Endothelial cell of umbilical vein (primary cell): ENCODE data around the gene NEDD9. TPM values are rescaled to one million over a fixed set of nuclear protein-coding genes. Genes with fewer than 3 reads are reported as not detected.

Source experiments
- BruUV-seq: library from RNA; stranded (reverse); fragments of 400-500 nt; replicated peaks from 2 replicates; lab custom pipeline; 2021; lab: Mats Ljungman, UMichigan
- CTCF ChIA-PET: fragments of 300-600, 350-600 bp; sonication (Branson Sonifier 250); formaldehyde crosslinking; loops from one replicate; lab custom pipeline; 2021; ENCODE audit warnings: antibody characterized with exemption, inconsistent platforms; lab: Charles Lee
- POLR2A ChIA-PET: fragments of 300-600, 350-600 bp; sonication (Branson Sonifier 250); formaldehyde crosslinking; loops from one replicate; lab custom pipeline; 2021; ENCODE audit warnings: antibody characterized with exemption, inconsistent platforms; lab: Charles Lee
- DNase-seq: peaks from one replicate; pipeline ENCODE4 v3.0.0-alpha.2; 2011; ENCODE audit warnings: low read depth, low spot score
- FAIRE-seq: peaks from 2 replicates; lab custom pipeline; 2011; peaks lifted over from hg19 to GRCh38; lab: Jason Lieb, UNC
- H2AFZ ChIP-seq: 2 replicates; pipeline ENCODE4 v1.6.0; 2012; ENCODE audit warnings: low read depth, low read length, control low read depth, inconsistent platforms
- H3K27ac ChIP-seq: 2 replicates; pipeline ENCODE4 v1.5.1; 2011; ENCODE audit warnings: low read depth, mild to moderate bottlenecking, control low read depth, low read length, moderate library complexity; ENCODE audit not compliant: insufficient read depth
- H3K27me3 ChIP-seq, 2 experiments: 2 replicates each; pipeline versions ENCODE4 v1.6.0 to v1.6.1; 2011; ENCODE audit warnings: low read length in 2 of 2, mixed read lengths in 1 of 2; ENCODE audit not compliant: control insufficient read depth in 2 of 2, insufficient read depth in 2 of 2
- H3K36me3 ChIP-seq, 2 experiments: 2 replicates in 1 of 2; 3 replicates in 1 of 2; pipeline ENCODE4 v1.5.1; 2011; ENCODE audit warnings: low read length in 2 of 2, mild to moderate bottlenecking in 1 of 2, moderate library complexity in 1 of 2; ENCODE audit not compliant: control insufficient read depth in 2 of 2, insufficient read depth in 2 of 2; ENCODE audit errors: extremely low read depth in 1 of 2
- H3K4me1 ChIP-seq: 3 replicates; pipeline ENCODE4 v1.5.1; 2011; ENCODE audit warnings: mild to moderate bottlenecking, low read length; ENCODE audit not compliant: control insufficient read depth, insufficient read depth; ENCODE audit errors: extremely low read depth
- H3K4me2 ChIP-seq: 2 replicates; pipeline ENCODE4 v1.6.1; 2011; ENCODE audit warnings: low read length, control low read depth, mixed read lengths; ENCODE audit not compliant: insufficient read depth
- H3K4me3 ChIP-seq, 3 experiments: fragments of 200-600 bp in 1 of 3; sonication (generic), shearing (Covaris generic) in 1 of 3; replicated peaks in 1 of 3; 2 replicates each; pipeline ENCODE4 v1.5.1; 2011 to 2016; ENCODE audit warnings: control low read depth in 3 of 3, low read length in 3 of 3, mild to moderate bottlenecking in 2 of 3, inconsistent platforms in 1 of 3, low read depth in 1 of 3, moderate library complexity in 1 of 3; ENCODE audit not compliant: insufficient read depth in 1 of 3
- H3K79me2 ChIP-seq: 2 replicates; pipeline ENCODE4 v1.6.0; 2012; ENCODE audit warnings: low read length, inconsistent platforms; ENCODE audit not compliant: control insufficient read depth, insufficient read depth
- H3K9ac ChIP-seq: replicated peaks from 2 replicates; pipeline ENCODE3; 2011; ENCODE audit warnings: low read length, control low read depth; ENCODE audit not compliant: insufficient read depth; ENCODE audit errors: extremely low read depth
- H3K9me1 ChIP-seq: replicated peaks from 3 replicates; pipeline ENCODE4 v1.6.0; 2011; ENCODE audit warnings: mild to moderate bottlenecking, low read length; ENCODE audit not compliant: control insufficient read depth, insufficient read depth; ENCODE audit errors: extremely low read depth
- H3K9me3 ChIP-seq: replicated peaks from 2 replicates; pipeline ENCODE4 v1.5.1; 2012; ENCODE audit warnings: low read length, inconsistent platforms; ENCODE audit not compliant: control insufficient read depth, insufficient read depth
- H4K20me1 ChIP-seq: replicated peaks from 2 replicates; pipeline ENCODE3; 2011; ENCODE audit warnings: mild to moderate bottlenecking, low read length; ENCODE audit not compliant: control insufficient read depth, insufficient read depth; ENCODE audit errors: extremely low read depth
- EZH2 ChIP-seq: IDR thresholded peaks from 2 replicates; pipeline ENCODE4 v1.6.1; 2012; ENCODE audit warnings: borderline replicate concordance, low read depth, mild to moderate bottlenecking, moderate library complexity, low read length, inconsistent platforms; ENCODE audit not compliant: severe bottlenecking
- FOS ChIP-seq: IDR thresholded peaks from 2 replicates; pipeline ENCODE4 v1.6.1; 2011; ENCODE audit warnings: mild to moderate bottlenecking, low read length, moderate library complexity, borderline replicate concordance; ENCODE audit not compliant: insufficient read depth
- GATA2 ChIP-seq: IDR thresholded peaks from 2 replicates; pipeline ENCODE4 v1.7.0; 2011; ENCODE audit warnings: low read depth, mild to moderate bottlenecking, moderate library complexity, mixed read lengths, low read length; ENCODE audit not compliant: insufficient read length, insufficient read depth
- JUN ChIP-seq: IDR thresholded peaks from 2 replicates; pipeline ENCODE4 v1.6.1; 2011; ENCODE audit warnings: borderline replicate concordance, low read depth; ENCODE audit not compliant: insufficient read length, insufficient read depth
- MYC ChIP-seq: IDR thresholded peaks from one replicate; pipeline ENCODE4 v1.6.1; 2011; ENCODE audit warnings: mild to moderate bottlenecking, low read depth, low read length
- POLR2A ChIP-seq: IDR thresholded peaks from 2 replicates; pipeline ENCODE4 v1.6.1; 2012; ENCODE audit warnings: low read depth, mild to moderate bottlenecking, control low read depth, low read length
- POLR2AphosphoS5 ChIP-seq: IDR thresholded peaks from 2 replicates; pipeline ENCODE4 v1.6.1; 2012; ENCODE audit warnings: low read depth, mild to moderate bottlenecking, control low read depth, low read length, moderate library complexity; ENCODE audit not compliant: insufficient read depth
- dilution Hi-C: fragments of 300-500 bp; cut with MboI; formaldehyde crosslinking; loops from one replicate; pipeline ENCODE4 v1.15.0; 2019; ENCODE audit warnings: low sequenced_read_pairs; ENCODE audit not compliant: extremely low pct_ligation_motif_present
- intact Hi-C: fragments of 100-400 bp; cut with micrococcal nuclease; formaldehyde crosslinking; loops from one replicate; pipeline ENCODE4 v1.10.0; 2022
- polyA plus RNA-seq, 4 experiments: library from polyadenylated mRNA; depleted of rRNA in 3 of 4; stranded (reverse) in 3 of 4; unstranded in 1 of 4; fragments of >200 nt; gene quantifications; 2 replicates each; pipeline versions ENCODE4 v1.2.1 to v1.2.3, GENCODE V29; 2011 to 2012; ENCODE audit warnings: missing spikeins in 1 of 4
- total RNA-seq: library from RNA; stranded (reverse); gene quantifications from 2 replicates; pipeline ENCODE4 v1.2.3, GENCODE V29; 2021
- TF ChIP-seq, protein P1 (sequence below): IDR thresholded peaks from 2 replicates; pipeline ENCODE4 v1.6.1; 2011; ENCODE audit not compliant: insufficient read depth, insufficient read length
- TF ChIP-seq, protein P2 (sequence below), 2 donors: IDR thresholded peaks; 1 replicate in 1 of 2; 2 replicates in 1 of 2; pipeline ENCODE4 v1.5.1; 2011; ENCODE audit warnings: low read length in 2 of 2, mild to moderate bottlenecking in 2 of 2, moderate library complexity in 2 of 2, control low read depth in 1 of 2, inconsistent platforms in 1 of 2, low read depth in 1 of 2; ENCODE audit not compliant: insufficient read depth in 1 of 2; ENCODE audit errors: extremely low read depth in 1 of 2

Gene NEDD9
- total and polyA plus RNA-seq, 2 donors (not counting 3 experiments of a cell fraction or from before 2014, with no cell fraction given) = 55.2 to 61.0 TPM

DNA sequence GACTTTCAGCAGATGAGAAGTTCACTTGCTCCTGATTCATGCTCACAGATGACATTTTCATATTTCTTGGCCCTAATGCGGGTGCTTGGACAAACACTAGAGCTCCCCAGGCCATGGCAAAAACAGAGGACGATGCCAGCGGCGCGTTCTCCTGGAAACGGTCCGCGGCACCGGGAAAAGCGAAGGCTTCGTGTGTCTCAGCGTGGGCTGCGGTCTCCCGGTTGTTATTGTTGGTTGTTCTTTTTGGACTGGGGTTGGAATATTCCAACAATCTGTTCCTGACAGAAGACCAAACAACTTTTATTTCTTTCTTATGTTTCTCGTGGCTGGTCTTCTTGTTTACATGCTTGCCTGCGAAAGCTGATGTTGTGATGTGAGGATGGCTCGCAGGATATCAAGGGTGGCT is 46.8 kb upstream of the NEDD9 start:
- BruUV-seq = no TSS peak
- peaks cover 12% of the 10 kb centered on the region for H3K4me1 ChIP-seq
- H2AFZ ChIP-seq = no peak overlapping the region
- no peaks in the 10 kb centered on the region for H3K36me3 ChIP-seq
- dilution Hi-C loops (no loop called here), intact Hi-C loops (no loop called here)
- H3K27me3 ChIP-seq = no peaks in the 10 kb centered on the region
- no peak overlapping the region for H3K4me3 ChIP-seq
- no peaks in the 10 kb centered on the region for H3K9me3 ChIP-seq
- DNase-seq (no peak), FAIRE-seq (no peak)
- TF ChIP-seq FOS = no peak
- no peak for TF ChIP-seq GATA2
- TF ChIP-seq, protein P1, sequence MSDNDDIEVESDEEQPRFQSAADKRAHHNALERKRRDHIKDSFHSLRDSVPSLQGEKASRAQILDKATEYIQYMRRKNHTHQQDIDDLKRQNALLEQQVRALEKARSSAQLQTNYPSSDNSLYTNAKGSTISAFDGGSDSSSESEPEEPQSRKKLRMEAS = no peak
- no peak for TF ChIP-seq POLR2AphosphoS5
- TF ChIP-seq, protein P2, sequence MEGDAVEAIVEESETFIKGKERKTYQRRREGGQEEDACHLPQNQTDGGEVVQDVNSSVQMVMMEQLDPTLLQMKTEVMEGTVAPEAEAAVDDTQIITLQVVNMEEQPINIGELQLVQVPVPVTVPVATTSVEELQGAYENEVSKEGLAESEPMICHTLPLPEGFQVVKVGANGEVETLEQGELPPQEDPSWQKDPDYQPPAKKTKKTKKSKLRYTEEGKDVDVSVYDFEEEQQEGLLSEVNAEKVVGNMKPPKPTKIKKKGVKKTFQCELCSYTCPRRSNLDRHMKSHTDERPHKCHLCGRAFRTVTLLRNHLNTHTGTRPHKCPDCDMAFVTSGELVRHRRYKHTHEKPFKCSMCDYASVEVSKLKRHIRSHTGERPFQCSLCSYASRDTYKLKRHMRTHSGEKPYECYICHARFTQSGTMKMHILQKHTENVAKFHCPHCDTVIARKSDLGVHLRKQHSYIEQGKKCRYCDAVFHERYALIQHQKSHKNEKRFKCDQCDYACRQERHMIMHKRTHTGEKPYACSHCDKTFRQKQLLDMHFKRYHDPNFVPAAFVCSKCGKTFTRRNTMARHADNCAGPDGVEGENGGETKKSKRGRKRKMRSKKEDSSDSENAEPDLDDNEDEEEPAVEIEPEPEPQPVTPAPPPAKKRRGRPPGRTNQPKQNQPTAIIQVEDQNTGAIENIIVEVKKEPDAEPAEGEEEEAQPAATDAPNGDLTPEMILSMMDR (IDR thresholded peaks at IDR 0.05; ENCODE audit: extremely low read depth in 1 of 2, insufficient read depth in 1 of 2, low read depth in 1 of 2, low read length in 2 of 2) = no peak
- no peak for TF ChIP-seq POLR2A
- no peak for TF ChIP-seq JUN
- no peak for TF ChIP-seq MYC
- no peak for TF ChIP-seq EZH2
- ChIA-PET CTCF (no interaction called here), POLR2A (no interaction called here)
- H3K9me1 ChIP-seq = no peaks in the 10 kb centered on the region
- no peak overlapping the region for H3K27ac ChIP-seq
- H3K4me2 ChIP-seq = no peak overlapping the region
- no peaks in the 10 kb centered on the region for H3K79me2 ChIP-seq
- no peak overlapping the region for H3K9ac ChIP-seq
- no peaks in the 10 kb centered on the region for H4K20me1 ChIP-seq
